SU-DHL-6 (cell line): ENCODE data around the gene ZNF469.

ENCODE experiments used
- H2AFZ ChIP-seq: fragments of 200-600 bp; sonication (generic); 2 replicates; pipeline ENCODE4 v1.6.1; 2014; ENCODE audit warnings: low read depth, mild to moderate bottlenecking, moderate library complexity, mixed read lengths, antibody characterized with exemption, low read length; ENCODE audit not compliant: severe bottlenecking
- H3F3A ChIP-seq: fragments of 200-600 bp; shearing (Covaris generic); 2 replicates; pipeline ENCODE4 v1.6.0; 2016; ENCODE audit warnings: antibody characterized with exemption, mild to moderate bottlenecking; ENCODE audit not compliant: insufficient read depth
- H3K27ac ChIP-seq: fragments of 200-600 bp; sonication (generic); 2 replicates; pipeline ENCODE4 v1.5.1; 2016; ENCODE audit warnings: low read depth, mild to moderate bottlenecking, low read length, moderate library complexity, mixed read lengths
- H3K27me3 ChIP-seq: fragments of 200-600 bp; sonication (generic), shearing (Covaris generic); 2 replicates; pipeline ENCODE4 v1.6.0; 2014; ENCODE audit warnings: mild to moderate bottlenecking, low read length
- H3K36me3 ChIP-seq: fragments of 200-600 bp; sonication (generic); 2 replicates; pipeline ENCODE4 v1.6.1; 2014; ENCODE audit warnings: mild to moderate bottlenecking, low read length, mixed read lengths
- H3K4me2 ChIP-seq: fragments of 300-600, 200-600 bp; shearing (Covaris generic), sonication (generic); 2 replicates; pipeline ENCODE4 v1.6.0; 2014; ENCODE audit warnings: low read length, low read depth, mild to moderate bottlenecking; ENCODE audit not compliant: poor library complexity, severe bottlenecking
- H3K4me3 ChIP-seq: fragments of 200-600 bp; sonication (generic); 2 replicates; pipeline ENCODE4 v1.5.1; 2014; ENCODE audit warnings: antibody characterized with exemption, low read length, mild to moderate bottlenecking, mixed read lengths; ENCODE audit not compliant: insufficient read depth, poor library complexity, severe bottlenecking
- H3K79me2 ChIP-seq: fragments of 200-600 bp; sonication (generic); 2 replicates; pipeline ENCODE4 v1.6.1; 2014; ENCODE audit warnings: mild to moderate bottlenecking, low read length, moderate library complexity; ENCODE audit not compliant: insufficient read depth
- H3K9ac ChIP-seq: fragments of 200-600 bp; sonication (generic); 2 replicates; pipeline ENCODE4 v1.7.0; 2014; ENCODE audit warnings: mild to moderate bottlenecking, low read length
- H3K9me2 ChIP-seq: fragments of 200-600 bp; sonication (generic); replicated peaks from 2 replicates; pipeline ENCODE4 v1.6.1; 2014; ENCODE audit warnings: low read length; ENCODE audit not compliant: insufficient read depth
- H3K9me3 ChIP-seq: fragments of 200-600 bp; sonication (generic); 2 replicates; pipeline ENCODE4 v1.6.1; 2014; ENCODE audit warnings: low read length, mixed read lengths; ENCODE audit not compliant: insufficient read depth
- H4K20me1 ChIP-seq: fragments of 200-600 bp; sonication (generic); 2 replicates; pipeline ENCODE4 v1.6.1; 2014; ENCODE audit warnings: low read depth, mild to moderate bottlenecking, antibody characterized with exemption, low read length, moderate library complexity, mixed read lengths
- EZH2phosphoT487 ChIP-seq: fragments of 200-600 bp; sonication (generic), shearing (Covaris generic); conservative IDR thresholded peaks from 2 replicates; pipeline ENCODE4 v1.6.1; 2018; ENCODE audit warnings: mild to moderate bottlenecking, antibody characterized with exemption, low read length, moderate library complexity, mixed read lengths
- TF ChIP-seq, protein P1 (sequence below): fragments of 200-600 bp; sonication (generic); IDR thresholded peaks from one replicate; pipeline ENCODE4 v1.5.1; 2017; ENCODE audit warnings: antibody characterized with exemption, mild to moderate bottlenecking, low read length, moderate library complexity; ENCODE audit not compliant: insufficient read depth, poor library complexity, severe bottlenecking

Gene ZNF469

DNA sequence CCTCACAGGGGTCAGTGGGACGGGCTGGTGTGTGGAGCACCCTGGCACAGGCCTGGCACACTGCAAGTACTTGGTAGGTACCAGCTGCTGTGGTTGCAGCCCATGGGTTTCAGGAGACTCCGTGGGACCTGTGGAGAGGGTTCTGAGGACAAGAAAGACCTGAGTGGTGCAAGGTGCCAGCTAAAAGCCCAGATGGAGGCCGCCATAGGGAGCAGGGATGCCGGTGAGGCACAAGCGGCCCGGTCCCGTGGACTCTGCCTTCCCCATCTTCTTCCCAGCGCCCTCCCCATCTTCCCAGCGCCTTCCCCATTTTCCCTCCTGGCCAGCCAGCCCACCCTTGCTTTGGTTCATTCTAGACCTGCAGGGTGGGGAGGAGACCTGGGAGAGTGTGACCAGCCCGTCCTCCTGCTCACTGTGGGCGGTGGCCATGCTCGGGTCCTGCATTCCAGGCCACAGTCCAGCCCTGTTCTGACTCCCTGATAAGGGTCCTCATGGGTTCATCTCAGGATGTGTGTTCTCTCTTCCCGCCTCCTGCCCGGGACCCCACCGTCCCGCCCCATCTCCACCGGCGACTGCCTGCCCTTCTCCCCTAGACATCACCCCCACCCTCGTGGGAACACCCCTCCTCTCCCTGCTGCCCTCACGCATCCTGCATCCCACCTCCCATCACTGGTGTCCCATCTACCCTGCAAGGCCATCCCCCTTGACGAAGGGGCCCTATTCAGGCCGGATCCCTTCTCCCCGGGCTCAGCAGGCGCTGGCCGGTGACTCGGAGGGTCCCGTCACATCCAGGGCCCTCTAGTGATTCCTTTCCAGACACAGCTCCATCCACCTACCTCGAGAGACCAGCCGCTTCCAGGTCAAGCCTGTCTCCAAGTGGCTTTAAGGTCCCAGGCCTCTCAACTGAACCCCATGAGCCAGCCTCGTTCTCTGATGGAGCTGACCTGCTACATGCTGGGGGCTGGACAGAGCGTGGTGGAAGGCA lies 3.4 kb downstream of the ZNF469 start:
- H3K27me3 ChIP-seq = no peaks in the 10 kb centered on the region

DNA sequence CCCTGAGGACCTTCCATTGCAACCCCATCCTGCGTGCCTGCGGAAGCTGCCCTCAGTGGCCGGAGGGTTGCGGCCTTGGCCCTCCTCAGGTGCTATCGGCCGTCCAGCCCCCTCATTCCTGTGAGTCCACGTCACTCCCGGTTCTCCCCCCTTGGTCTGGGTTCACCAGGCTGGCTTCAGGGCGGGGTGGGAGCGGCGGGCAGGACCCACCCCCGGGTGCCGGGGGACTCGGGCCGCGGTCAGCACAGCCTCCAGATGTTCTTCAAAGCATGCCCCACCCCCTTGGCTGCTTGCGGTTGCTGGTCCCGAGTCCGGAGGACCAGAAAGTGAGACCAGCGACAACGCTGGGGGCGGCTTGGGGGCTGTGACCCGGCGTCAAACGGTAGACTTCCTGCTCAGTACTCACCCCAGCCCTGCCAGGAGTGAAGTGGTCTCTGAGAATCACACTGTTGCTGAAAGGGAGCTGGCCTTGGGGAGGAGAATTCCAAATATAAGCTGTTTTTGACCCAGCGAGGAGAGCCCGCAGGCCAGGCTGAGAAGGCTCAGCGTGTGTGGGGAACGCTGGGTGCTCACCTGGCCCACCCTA lies 4.5 kb downstream of the ZNF469 start:
- Histone ChIP-seq H3F3A (no peaks in the 10 kb centered on the region), H3K27me3 (no peaks in the 10 kb centered on the region), H4K20me1 (no peaks in the 10 kb centered on the region), H3K36me3 (no peaks in the 10 kb centered on the region), H2AFZ (no peak overlapping the region), H3K9ac (no peak overlapping the region), H3K4me2 (no peak overlapping the region), H3K27ac (no peak overlapping the region), H3K9me2 (no peaks in the 10 kb centered on the region), H3K4me3 (no peak overlapping the region), H3K9me3 (no peaks in the 10 kb centered on the region), H3K79me2 (no peaks in the 10 kb centered on the region)
- no peak for TF ChIP-seq EZH2phosphoT487
- TF ChIP-seq, protein P1, sequence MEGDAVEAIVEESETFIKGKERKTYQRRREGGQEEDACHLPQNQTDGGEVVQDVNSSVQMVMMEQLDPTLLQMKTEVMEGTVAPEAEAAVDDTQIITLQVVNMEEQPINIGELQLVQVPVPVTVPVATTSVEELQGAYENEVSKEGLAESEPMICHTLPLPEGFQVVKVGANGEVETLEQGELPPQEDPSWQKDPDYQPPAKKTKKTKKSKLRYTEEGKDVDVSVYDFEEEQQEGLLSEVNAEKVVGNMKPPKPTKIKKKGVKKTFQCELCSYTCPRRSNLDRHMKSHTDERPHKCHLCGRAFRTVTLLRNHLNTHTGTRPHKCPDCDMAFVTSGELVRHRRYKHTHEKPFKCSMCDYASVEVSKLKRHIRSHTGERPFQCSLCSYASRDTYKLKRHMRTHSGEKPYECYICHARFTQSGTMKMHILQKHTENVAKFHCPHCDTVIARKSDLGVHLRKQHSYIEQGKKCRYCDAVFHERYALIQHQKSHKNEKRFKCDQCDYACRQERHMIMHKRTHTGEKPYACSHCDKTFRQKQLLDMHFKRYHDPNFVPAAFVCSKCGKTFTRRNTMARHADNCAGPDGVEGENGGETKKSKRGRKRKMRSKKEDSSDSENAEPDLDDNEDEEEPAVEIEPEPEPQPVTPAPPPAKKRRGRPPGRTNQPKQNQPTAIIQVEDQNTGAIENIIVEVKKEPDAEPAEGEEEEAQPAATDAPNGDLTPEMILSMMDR = no peak

More for the DNA sequence above, 3.4 kb downstream of the ZNF469 start:
- no peaks in the 10 kb centered on the region for H3K79me2 ChIP-seq
- no peak overlapping the region for H3K9ac ChIP-seq
- no peak overlapping the region for H3K4me2 ChIP-seq
- H3F3A ChIP-seq = no peaks in the 10 kb centered on the region
- H4K20me1 ChIP-seq = no peaks in the 10 kb centered on the region
- H2AFZ ChIP-seq = no peak overlapping the region
- H3K9me3 ChIP-seq = no peaks in the 10 kb centered on the region
- no peak overlapping the region for H3K4me3 ChIP-seq
- H3K36me3 ChIP-seq = no peaks in the 10 kb centered on the region
- TF ChIP-seq EZH2phosphoT487 = no peak
- TF ChIP-seq, protein P1 = no peak
- no peaks in the 10 kb centered on the region for H3K9me2 ChIP-seq
- no peak overlapping the region for H3K27ac ChIP-seq

DNA sequence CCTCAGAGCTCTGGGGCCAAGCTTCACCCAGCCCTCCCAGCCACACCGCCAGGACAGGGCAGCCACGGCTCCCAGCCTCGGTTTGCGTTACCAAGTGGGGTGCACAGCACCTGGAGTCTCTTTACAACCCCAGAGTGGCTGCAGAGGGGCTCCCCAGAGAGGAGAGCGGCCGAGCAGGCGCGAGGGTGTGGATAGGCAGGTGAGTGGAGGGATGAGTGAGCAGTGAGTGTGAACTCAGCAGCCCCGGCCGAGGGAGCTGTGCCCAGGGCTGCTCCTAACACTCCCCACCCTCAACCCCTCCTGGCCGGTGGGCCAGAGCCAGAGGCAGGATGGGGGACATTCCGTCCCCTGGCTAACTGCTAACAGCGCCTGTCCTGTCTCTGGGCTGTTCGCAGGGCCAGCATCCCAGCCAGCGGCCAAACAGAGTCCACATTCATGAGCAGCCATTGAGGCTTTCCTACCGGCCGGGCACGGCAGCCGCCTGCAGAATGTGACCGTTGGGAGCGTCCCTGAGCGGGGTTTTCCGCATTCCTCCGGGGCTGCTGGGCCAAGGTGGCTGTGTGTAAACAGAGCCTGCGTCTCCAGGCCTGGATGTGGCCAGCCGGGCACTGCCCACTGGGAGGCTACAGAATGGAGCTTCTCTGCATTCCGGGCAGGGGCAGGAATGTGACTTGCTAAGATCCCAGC lies 5.3 kb downstream of the ZNF469 start:
- H3K9me3 ChIP-seq = no peaks in the 10 kb centered on the region
- no peak overlapping the region for H3K9ac ChIP-seq
- no peak overlapping the region for H2AFZ ChIP-seq
- no peaks in the 10 kb centered on the region for H3K27me3 ChIP-seq
- H3K4me2 ChIP-seq = no peak overlapping the region
- H3K4me3 ChIP-seq = no peak overlapping the region
- H4K20me1 ChIP-seq = no peaks in the 10 kb centered on the region
- no peak for TF ChIP-seq EZH2phosphoT487
- TF ChIP-seq, protein P1 = no peak
- no peak overlapping the region for H3K27ac ChIP-seq
- H3F3A ChIP-seq = no peaks in the 10 kb centered on the region
- no peaks in the 10 kb centered on the region for H3K36me3 ChIP-seq
- no peaks in the 10 kb centered on the region for H3K9me2 ChIP-seq
- H3K79me2 ChIP-seq = no peaks in the 10 kb centered on the region
